Mononuclear cell (primary cell): ENCODE measurements around the gene SEMA3F. TPM values are rescaled to one million over a fixed set of nuclear protein-coding genes. Genes with fewer than 3 reads are reported as not detected.

ENCODE experiments used
- total RNA-seq: library from RNA; depleted of rRNA; stranded (reverse); fragments of >200 nt; gene quantifications from one replicate; pipeline ENCODE4 v1.2.3, GENCODE V29; 2012

Gene SEMA3F
- total RNA-seq, 1 donor = 0.42 TPM

Other genes with a start within 250 kb of the SEMA3F start
- gene MON1A, start 225.5 kb upstream of the SEMA3F start, total RNA-seq = 0.73 TPM
- gene RBM6, start 215.2 kb upstream of the SEMA3F start, total RNA-seq = 59.0 TPM
- gene RBM5, start 66.4 kb upstream of the SEMA3F start, total RNA-seq = 375 TPM
- not detected for gene GNAT1, start 36.3 kb downstream of the SEMA3F start, total RNA-seq
- not detected for gene SLC38A3, start 49.9 kb downstream of the SEMA3F start, total RNA-seq
- 243 TPM for gene GNAI2, start 80.9 kb downstream of the SEMA3F start, total RNA-seq
- gene SEMA3B, start 113.8 kb downstream of the SEMA3F start, total RNA-seq = 0.42 TPM
- not detected for gene LSMEM2, start 123.8 kb downstream of the SEMA3F start, total RNA-seq
- gene IFRD2, start 137.1 kb downstream of the SEMA3F start, total RNA-seq = 19.0 TPM
- 2.0 TPM for gene HYAL3, start 144.1 kb downstream of the SEMA3F start, total RNA-seq
- 11.2 TPM for gene NAA80, start 144.1 kb downstream of the SEMA3F start, total RNA-seq
- gene HYAL1, start 148.2 kb downstream of the SEMA3F start, total RNA-seq = not detected
- gene HYAL2, start 167.4 kb downstream of the SEMA3F start, total RNA-seq = 4.2 TPM
- 15.3 TPM for gene TUSC2, start 172.9 kb downstream of the SEMA3F start, total RNA-seq
- gene RASSF1, start 185.5 kb downstream of the SEMA3F start, total RNA-seq = 44.8 TPM
- 0.10 TPM for gene ZMYND10, start 190.4 kb downstream of the SEMA3F start, total RNA-seq
- 11.1 TPM for gene NPRL2, start 195.5 kb downstream of the SEMA3F start, total RNA-seq
- gene CYB561D2, start 195.5 kb downstream of the SEMA3F start, total RNA-seq = 10.8 TPM
- 20.3 TPM for gene TMEM115, start 204.2 kb downstream of the SEMA3F start, total RNA-seq